Smooth muscle cell of the brain vasculature (primary cell): ENCODE results near the gene BAG5.

Source experiments
- DNase-seq: peaks from one replicate; pipeline ENCODE4 v3.0.0-alpha.2; 2012; ENCODE audit warnings: low read depth, low spot score

The BAG5 gene

DNA sequence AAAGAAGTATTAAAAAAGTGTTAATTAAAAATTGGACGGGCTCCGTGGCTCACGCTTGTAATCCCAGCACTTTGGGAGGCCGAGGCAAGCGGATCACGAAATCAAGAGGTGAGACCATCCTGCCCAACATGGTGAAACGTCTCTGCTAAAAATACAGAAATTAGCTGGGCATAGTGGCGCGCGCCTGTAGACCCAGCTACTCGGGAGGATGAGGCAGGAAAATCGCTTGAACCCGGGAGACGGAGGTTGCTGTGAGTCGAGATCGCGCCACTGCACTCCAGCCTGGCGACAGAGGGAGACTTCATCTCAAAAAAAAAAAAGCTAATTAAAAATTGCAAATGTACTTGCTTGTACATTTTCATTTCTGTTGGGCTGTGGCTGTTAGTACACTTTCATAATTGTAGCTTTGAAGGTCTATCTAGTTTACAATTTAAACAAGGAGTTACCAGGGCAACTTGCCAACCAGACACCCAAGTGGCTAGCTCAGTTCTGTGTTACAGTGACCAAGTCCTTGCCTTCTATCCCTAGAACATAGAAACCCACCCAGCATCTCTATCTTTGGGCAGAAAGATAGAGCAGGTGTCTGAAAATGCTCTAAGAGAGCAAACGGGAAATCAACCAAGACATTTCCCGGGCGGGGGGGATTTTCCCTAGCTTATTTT, 1.5 kb upstream of the BAG5 start:
- no peak for DNase-seq

DNA sequence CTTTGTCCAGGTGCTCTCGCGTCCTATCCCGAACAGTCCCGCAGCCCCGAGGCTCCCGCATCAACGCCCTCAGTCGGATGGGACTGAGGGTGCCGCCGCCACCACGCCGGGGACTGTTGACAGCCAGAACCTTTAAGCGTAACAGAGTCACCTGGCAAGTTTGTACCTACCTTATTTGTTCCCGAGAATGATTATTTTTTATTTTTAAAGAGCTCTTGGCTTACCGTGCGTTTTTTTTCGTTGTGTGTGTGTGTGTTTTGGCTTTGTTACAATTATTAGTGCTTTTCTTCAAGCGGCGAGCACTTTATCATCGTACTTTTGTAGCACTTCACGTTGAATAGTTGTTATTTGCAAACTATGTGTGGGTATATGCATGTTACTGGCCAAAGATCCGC, 766 bp upstream of the BAG5 start:
- DNase-seq, result no peak

DNA sequence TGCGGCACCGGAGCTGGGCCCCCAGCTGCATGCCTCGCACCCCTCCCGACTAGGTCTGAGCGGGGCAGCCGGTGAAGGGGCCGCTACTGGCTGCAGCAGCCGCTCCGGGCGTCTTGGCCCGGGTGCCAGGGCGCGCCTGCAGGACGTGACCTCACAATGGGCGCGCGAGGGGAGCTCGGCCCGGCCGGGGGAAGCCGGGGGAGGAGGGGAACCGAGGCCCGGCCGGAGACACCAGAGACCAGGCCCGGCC, 353 bp downstream of the BAG5 start:
- DNase-seq, result no peak

DNA sequence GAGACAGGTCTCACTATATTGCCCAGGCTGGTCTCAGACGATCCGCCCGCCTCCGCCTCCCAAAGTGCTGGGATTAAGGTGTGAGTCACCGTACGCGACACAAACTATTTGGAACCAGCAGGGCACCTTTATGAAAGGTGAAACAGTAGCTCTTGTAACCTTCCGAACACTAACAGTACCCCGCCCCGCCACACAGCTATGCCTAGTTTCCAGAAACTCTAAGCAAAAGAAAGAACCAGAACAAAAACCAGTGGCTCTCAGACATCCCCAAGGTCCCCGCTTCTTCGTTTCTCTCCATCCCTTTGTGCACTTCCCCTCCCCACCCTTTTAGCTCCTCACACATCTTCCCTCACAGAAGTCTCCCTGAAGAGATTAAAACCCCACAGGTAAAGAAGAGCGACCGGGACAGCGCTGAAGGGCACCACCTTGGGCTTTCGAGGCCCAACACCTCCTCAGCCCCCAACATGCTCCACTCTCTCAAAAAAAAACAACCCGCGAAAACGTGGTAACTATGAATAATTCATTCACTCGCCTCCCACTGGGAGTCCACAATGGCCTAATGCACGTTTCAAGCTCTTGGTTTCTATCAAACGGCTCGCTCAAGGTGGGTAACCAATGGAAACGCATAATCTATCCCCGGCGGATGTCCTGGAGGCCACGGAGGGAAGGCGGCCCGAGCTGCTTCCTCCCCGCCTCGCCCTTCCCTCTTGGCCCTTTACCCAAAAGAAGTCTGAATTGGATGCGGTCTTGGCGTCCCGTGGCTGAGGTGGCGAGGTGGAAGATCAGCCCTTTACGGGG, 877 bp downstream of the BAG5 start:
- DNase-seq, result no peak

DNA sequence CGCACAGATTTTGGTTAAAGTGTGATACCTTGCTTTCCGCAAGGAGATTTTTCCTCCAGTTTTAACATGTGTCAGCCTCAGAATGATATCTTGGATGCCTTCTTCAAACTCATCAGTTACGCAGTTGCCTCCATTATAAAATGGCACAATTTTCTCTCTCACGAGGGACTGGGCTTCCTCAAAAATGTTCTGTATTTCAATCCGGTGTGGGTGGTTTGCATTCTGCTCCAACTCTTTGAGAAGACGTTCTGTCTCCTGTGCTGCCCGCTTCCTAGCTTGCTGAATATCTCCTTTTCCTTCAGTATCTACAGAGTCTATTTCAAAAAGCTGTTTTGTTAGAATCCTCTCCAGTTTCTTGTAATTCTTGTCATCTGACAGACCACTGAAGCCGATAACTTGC, 1.8 kb downstream of the BAG5 start:
- no peak for DNase-seq

DNA sequence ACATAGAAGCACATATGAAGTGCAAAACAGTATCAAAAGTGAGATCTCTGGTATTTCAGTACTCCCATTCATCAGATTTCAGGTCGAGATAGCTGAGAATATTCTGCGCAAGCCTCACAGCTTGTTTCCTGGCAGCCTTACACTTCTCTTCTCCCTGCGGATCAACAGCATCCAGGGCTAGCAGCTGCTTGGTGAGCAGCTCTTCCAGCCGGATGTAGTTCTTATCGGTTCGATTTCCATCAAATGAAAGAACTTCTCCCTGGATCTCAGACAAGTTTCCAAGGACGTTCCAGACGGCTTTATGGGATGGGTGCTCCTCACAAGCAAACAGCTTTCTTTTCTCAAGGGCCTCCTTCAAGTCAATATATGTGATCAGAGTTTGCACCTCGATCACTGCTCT, 2.7 kb downstream of the BAG5 start:
- DNase-seq, result no peak

DNA sequence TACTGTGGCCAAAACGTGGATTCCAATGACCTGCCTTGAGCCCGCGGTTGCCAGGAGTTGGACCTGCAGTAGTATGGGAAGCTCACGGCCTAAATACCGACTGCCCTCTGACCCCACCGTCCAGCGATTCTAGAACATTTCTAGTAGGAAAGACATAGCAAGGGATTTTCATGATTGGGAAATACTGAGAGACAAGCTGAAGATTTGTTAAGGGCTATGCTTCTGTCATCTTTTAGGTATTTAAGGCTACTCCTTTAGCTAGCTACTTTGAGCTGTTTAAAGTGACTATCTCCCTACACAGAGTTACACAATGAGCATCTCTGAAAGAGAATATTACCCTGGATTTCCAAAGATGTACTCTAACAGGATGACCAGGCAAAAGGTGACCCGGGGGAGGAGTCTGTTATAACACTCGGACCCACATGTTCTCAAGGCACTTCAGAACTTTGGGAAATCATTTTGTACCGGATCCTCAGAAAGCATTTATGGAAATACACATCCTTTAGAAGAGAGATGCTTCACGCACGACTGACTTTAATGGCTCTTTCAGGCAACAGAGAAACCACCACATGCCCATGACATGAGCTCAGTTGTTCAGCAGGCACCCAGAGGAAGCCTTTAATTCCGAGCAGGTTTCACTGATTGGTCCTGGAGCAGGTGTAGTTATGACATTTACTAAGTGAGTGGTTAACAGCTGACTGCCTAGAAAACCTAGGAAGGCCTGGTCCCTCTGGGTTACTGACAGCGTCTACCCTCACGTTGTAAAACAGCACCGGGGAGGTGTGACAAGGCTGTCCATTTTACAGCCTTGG, 4.2 kb downstream of the BAG5 start:
- DNase-seq, result no peak

DNA sequence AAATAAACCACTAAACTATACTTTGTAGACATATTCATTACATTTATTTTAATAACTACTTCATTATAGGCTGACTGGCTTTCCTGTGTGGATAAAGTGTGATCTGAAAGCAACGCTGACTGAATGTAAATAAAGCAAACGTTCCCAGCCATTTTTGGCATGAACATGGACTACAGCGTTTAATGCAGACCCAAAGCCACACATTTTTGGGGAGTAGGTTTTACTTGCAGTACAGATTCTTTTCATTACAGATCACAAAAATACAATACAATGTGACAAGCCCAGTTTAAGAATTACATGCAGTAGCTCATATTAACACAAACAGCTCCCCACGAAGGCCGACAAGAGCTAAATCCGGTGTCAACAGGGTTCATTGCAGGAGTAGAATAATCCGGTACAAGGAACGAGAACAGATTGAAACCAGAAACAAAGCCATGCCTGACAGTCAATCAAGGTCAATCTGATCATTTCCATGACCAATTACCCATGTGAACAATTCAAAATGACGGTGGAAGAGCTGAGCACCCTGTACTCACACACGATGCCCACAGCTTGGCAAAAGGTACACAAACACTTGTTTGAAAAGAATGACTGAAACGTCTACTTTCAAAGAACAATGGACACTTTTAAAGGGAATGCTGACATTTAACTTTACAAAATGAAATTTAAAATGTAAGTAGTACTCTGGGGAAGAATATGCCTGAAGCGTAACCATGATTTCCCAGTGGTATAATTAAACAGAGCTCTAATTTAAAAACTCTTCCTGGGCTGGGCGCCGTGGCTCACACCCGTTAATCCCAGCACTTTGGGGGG, 5.3 kb downstream of the BAG5 start:
- DNase-seq, result no peak

- DNase-seq, result no peak
Measured at GRCh38 chr14:103555559-103556337, 6.7 kb downstream of the BAG5 start.

GRCh38 chr14:103552846-103553210, 9.6 kb downstream of the BAG5 start:
- no peak for DNase-seq

DNA sequence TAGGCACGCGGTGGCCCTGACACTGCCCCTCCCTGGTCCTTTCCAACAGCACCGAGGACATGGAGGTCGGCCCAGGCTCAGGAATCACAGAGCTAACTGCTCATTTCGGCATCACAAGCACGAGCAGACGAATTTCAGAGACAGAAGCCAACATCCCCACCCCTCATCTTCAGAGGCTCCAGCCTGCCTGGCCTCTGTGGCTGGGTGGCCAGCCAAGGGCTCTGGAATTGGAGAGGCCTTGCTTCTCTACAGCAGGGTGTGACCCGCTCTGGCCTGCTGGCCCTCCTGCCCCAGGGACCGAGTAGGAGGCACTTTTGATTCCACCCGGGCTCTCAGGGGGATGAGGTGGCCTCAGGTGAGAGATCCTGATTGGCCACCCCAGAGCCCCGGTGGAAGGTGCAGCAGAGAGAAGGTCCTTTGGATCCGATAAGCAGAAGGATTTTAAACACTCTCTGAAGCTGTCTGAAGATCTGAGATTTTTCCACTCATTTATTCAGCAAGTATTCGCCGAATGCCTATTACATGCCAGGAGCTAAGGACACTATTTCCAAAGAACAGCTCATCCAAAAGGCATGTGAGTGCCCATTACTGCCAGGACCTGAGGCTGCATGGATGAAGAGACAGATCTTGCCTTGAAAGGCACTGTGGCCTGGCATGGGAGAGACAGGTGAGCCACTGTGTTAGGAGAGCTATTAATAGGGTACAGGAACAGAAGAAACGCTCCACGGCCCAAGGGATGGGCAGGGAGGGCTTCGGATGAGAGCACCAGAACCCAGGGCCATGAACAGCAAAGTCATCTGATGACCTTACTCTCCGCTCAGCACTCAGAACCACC, 10.2 kb downstream of the BAG5 start:
- no peak for DNase-seq

GRCh38 chr14:103551338-103551762, 11.1 kb downstream of the BAG5 start:
- no peak for DNase-seq

DNA sequence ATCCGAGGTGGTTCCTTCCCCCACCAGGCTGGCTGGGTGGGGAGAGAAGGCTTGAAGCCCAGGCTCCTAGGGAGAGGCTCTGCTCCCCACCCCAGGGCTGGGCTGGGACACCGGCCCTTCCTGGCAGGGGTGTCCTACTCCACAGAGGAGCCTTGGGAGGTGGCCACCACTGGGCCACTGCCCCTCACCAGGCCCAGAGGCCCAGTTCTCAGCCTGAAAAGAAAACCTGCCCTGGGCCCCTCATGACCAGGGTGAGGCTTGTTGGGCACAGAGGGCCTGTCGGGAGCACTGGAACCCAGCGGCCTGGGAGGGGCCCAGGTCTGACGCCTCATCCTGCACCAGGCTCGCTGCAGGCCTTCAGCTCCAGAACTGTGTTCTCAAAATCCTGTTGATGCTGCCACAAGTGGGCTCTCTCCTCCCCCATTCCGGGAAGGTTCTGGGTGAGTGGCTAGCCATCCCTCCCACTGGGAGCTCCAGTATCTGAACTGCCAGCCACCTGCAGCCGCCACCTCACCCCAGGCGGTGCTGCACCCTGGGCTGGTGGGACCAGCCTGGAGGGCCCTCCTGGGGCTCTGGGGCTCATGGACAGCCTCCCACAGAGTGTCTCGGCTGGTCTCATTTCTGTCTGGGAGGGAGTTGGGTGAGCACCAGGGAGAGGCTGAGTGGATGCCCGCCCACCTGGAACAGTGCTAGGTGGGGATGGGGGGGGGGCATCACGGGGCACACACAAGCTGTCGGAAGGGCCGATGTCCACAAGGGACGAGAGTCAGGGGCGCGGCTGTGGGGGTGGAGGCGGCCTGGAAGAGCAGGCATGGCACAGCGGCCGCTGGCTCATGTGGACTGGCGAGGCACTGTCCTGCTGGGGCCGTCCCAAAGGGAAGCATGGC, 11.8 kb downstream of the BAG5 start:
- no peak for DNase-seq

GRCh38 chr14:103549361-103550311, 12.8 kb downstream of the BAG5 start:
- no peak for DNase-seq

DNA sequence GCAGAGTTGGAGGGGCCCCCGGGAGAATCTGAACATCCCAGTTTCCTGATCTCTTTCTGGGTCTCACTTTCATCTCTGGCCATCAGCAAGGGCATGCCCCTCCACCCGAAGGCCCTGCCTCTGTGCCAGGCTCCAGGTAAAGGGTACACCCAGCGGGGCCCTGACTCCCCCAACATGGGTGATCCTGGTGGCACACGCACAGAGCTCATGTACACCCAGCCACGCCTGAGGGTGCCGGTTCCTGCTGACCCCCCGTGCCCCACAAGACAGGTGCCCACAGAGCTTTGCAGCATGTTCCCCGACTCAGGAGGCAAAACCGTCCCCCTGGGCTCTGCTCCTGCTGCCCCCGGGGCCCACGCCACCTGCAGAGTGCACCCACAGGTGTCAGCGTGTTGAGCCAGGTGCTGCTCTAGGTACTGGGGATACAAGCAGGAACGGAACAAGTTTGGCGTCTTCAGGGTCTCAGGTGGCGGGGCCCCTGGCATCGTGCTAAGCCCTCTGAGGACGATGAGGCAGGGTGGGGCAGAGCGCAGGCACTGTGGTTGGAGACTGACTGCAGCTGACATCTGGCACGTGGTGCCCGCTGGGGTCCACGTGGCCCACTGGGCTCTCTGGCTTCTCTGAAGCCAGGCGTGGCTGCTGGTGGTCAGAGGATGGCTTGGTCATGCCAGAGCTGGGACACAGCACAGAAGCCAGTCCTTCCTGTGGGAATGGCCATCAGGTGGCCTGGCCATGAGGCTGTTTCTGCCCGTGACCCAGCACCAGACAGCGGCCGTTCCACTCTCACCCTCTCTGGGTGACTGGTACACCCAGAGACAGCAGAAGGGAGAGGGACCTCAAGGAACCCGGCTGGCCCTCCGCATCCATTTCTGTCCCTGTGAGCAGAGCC, 13.8 kb downstream of the BAG5 start:
- no peak for DNase-seq

DNA sequence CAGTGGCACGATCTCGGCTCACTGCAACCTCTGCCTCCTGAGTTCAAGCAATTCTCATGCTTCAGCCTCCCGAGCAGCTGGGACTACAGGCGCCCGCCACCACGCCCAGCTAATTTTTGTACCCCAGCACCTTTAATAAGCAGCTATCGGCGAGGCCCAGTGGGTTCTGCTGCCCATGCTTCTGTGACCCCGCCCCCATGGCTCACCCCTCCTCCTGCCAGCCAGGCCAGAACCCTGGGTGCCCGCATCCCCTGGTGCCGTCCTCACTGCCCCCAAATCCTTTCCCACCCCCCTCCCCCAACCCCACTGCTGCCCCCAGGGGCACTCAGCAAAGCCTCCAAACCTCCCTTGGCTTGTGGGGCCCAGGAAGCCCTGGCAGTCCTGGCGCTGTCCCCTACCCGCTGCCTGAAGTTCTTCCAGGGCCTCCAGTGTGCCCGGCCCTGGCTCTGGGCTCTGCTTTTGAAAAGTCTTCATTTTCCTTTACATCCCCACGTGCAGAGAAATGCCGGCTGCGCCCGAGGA, 14.5 kb downstream of the BAG5 start:
- no peak for DNase-seq

GRCh38 chr14:103547455-103547940, 15.0 kb downstream of the BAG5 start:
- DNase-seq, result no peak
